GM21723 (cell line): ENCODE measurements around the gene MLLT6.

Experiments
- ATAC-seq: cut with Tn5 transposase; IDR thresholded peaks from one replicate; pipeline ENCODE4 v1.9.1; 2021; ENCODE audit warnings: mild to moderate bottlenecking, moderate library complexity; ENCODE audit not compliant: unreplicated experiment

Gene MLLT6

GRCh38 chr17:38753071-38753506 lies 48.0 kb downstream of the MLLT6 start:
- no peak for ATAC-seq

GRCh38 chr17:38761612-38762011 lies 56.5 kb downstream of the MLLT6 start:
- no peak for ATAC-seq

- no peak for ATAC-seq
These were observed 57.2 kb downstream of the MLLT6 start for GRCh38 chr17:38762231-38762630.

- ATAC-seq, result no peak
These were observed 61.3 kb downstream of the MLLT6 start for GRCh38 chr17:38766341-38766740.

DNA sequence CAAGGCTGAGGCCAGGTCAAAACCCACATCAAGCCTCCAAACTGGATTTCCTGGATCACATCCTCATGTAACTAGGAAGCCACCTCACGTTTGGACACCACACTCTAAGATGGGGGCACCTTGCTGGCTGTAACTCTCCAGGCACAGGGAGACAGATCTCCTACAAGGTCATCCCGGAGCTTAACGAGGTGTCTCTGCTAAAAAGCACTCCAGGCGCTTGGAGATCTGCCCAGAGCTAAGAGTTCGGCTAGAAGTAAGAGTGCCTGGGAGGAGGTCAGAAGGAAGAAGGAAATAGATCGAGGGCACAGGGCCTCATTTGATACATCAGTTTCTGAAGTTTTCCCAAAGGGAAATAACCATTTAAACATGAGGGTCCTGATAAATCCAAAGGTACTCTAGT lies 63.3 kb downstream of the MLLT6 start:
- ATAC-seq, result no peak

DNA sequence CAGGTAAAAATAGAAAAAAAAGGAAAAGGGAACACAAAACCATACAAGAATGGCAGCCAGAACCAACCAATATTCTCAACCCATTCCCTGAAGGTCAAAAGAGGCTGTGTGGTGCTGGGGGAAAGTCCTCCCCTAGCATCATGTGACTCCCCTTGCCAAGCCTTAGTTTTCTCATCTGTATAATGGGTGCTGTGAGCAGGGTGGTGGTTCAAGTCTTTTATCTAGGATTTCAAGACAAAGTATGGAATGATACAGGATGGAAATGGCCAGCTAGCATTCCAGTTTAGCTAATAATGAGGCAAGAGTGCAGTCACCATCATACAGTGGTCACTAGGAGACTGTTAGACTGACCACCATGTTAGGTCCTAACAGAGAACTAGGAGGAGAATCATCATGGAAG lies 68.2 kb downstream of the MLLT6 start:
- ATAC-seq, result no peak

DNA sequence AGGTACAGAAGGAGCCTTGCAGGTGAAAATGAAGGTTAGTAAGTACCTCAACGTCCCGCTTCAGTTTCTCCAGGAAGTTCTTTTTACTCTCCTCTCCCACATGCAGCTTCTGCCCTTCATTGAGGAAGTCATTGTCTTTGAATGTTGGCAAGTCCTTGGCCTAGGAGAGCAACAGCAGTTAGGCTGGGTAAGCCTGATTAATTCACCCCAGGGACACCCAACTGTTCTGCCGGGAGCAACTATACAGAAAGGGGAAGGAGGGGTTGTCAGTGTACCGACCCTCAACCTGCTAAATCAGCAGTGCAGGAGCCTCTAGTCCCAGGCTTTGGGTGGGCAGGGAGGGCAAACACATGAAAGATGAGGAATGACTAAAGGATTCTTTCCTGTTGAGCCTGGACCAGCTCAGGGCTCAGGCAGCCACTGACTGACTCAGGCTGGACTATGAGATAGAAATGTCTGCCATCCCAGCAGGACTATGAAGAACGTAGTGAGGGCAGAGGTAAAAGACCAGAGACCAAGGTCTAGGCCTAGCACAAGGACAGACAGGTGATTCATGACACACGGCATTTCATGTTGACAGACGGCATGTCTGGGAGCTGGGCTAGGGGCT lies 72.7 kb downstream of the MLLT6 start:
- ATAC-seq, result no peak
